Measurements from ENCODE around the gene IRS2.
"Not testable (repeated sequence)": the region's sequence is repeated elsewhere in the genome, so short reads cannot be mapped to it uniquely, and the experiment has no call there.

The IRS2 gene

GRCh38 chr13:109749365-109749764 is 37.0 kb downstream of the IRS2 start:
- no peak for DNase-seq

GRCh38 chr13:109748677-109749076 is 37.7 kb downstream of the IRS2 start:
- DNase-seq: no peak

- DNase-seq: no peak
Measured at GRCh38 chr13:109747524-109747923, 38.9 kb downstream of the IRS2 start.

GRCh38 chr13:109746364-109746763 is 40.0 kb downstream of the IRS2 start:
- no peak for DNase-seq

- DNase-seq: no peak
Measured at GRCh38 chr13:109745702-109746101, 40.7 kb downstream of the IRS2 start.

- DNase-seq: no peak
Measured at GRCh38 chr13:109745060-109745459, 41.3 kb downstream of the IRS2 start.

- peak; percentile 85 for DNase-seq
Measured at GRCh38 chr13:109744512-109745051, 41.8 kb downstream of the IRS2 start.

- DNase-seq: peak; percentile 23
Measured at GRCh38 chr13:109743706-109744453, 42.5 kb downstream of the IRS2 start.

- DNase-seq: no peak
Measured at GRCh38 chr13:109741966-109742365, 44.4 kb downstream of the IRS2 start.

- no peak for DNase-seq
Measured at GRCh38 chr13:109740721-109741120, 45.7 kb downstream of the IRS2 start.

- no peak for DNase-seq
Measured at GRCh38 chr13:109740121-109740520, 46.3 kb downstream of the IRS2 start.

GRCh38 chr13:109738298-109738746 is 48.1 kb downstream of the IRS2 start:
- DNase-seq: no peak

- DNase-seq: no peak
Measured at GRCh38 chr13:109737606-109738005, 48.8 kb downstream of the IRS2 start.

- DNase-seq: no peak
Measured at GRCh38 chr13:109737046-109737573, 49.3 kb downstream of the IRS2 start.

GRCh38 chr13:109735436-109735966 is 50.9 kb downstream of the IRS2 start:
- DNase-seq: no peak

GRCh38 chr13:109734002-109734785 is 52.2 kb downstream of the IRS2 start:
- DNase-seq: no peak

GRCh38 chr13:109733550-109733949 is 52.8 kb downstream of the IRS2 start:
- DNase-seq: no peak

- not testable (repeated sequence) for DNase-seq
Measured at GRCh38 chr13:109732470-109733170, 53.8 kb downstream of the IRS2 start.

GRCh38 chr13:109730812-109731335 is 55.5 kb downstream of the IRS2 start:
- no peak for DNase-seq

- no peak for DNase-seq
Measured at GRCh38 chr13:109728791-109729731, 57.3 kb downstream of the IRS2 start.

GRCh38 chr13:109728061-109728460 is 58.3 kb downstream of the IRS2 start:
- no peak for DNase-seq
